GM21515 (cell line): ENCODE measurements around the gene CUL3.
"Not testable (repeated sequence)": the region's sequence is repeated elsewhere in the genome, so short reads cannot be mapped to it uniquely, and the experiment has no call there.

Source experiments
- ATAC-seq: cut with Tn5 transposase; IDR thresholded peaks from one replicate; pipeline ENCODE4 v1.9.1; 2021; ENCODE audit not compliant: unreplicated experiment

Gene CUL3

GRCh38 chr2:224485081-224486014 lies 99.8 kb downstream of the CUL3 start:
- ATAC-seq, result not testable (repeated sequence)

- ATAC-seq, result no peak
Observed at GRCh38 chr2:224479826-224480225, 105.3 kb downstream of the CUL3 start.

- no peak for ATAC-seq
Observed at GRCh38 chr2:224472827-224473226, 112.3 kb downstream of the CUL3 start.

- no peak for ATAC-seq
Observed at GRCh38 chr2:224472137-224472536, 113.0 kb downstream of the CUL3 start.

- no peak for ATAC-seq
Observed at GRCh38 chr2:224469374-224469964, 115.7 kb downstream of the CUL3 start.

- no peak for ATAC-seq
Observed at GRCh38 chr2:224466304-224466895, 118.8 kb downstream of the CUL3 start.

- no peak for ATAC-seq
Observed at GRCh38 chr2:224461391-224461790, 123.8 kb downstream of the CUL3 start.

GRCh38 chr2:224457408-224458096 lies 127.6 kb downstream of the CUL3 start:
- ATAC-seq, result no peak

- no peak for ATAC-seq
Observed at GRCh38 chr2:224453892-224454291, 131.3 kb downstream of the CUL3 start.

GRCh38 chr2:224449212-224450147 lies 135.7 kb downstream of the CUL3 start:
- ATAC-seq, result no peak

- no peak for ATAC-seq
Observed at GRCh38 chr2:224448236-224448635, 136.9 kb downstream of the CUL3 start.

- no peak for ATAC-seq
Observed at GRCh38 chr2:224444783-224445182, 140.4 kb downstream of the CUL3 start.

GRCh38 chr2:224444021-224444420 lies 141.1 kb downstream of the CUL3 start:
- no peak for ATAC-seq

GRCh38 chr2:224442071-224442967 lies 142.8 kb downstream of the CUL3 start:
- no peak for ATAC-seq

- ATAC-seq, result no peak
Observed at GRCh38 chr2:224440988-224441387, 144.2 kb downstream of the CUL3 start.

- no peak for ATAC-seq
Observed at GRCh38 chr2:224438726-224439125, 146.4 kb downstream of the CUL3 start.

GRCh38 chr2:224436634-224437033 lies 148.5 kb downstream of the CUL3 start:
- no peak for ATAC-seq

GRCh38 chr2:224434618-224435017 lies 150.5 kb downstream of the CUL3 start:
- no peak for ATAC-seq

- no peak for ATAC-seq
Observed at GRCh38 chr2:224433442-224433841, 151.7 kb downstream of the CUL3 start.
